Stimulated activated CD8-positive, alpha-beta memory T cell treated with anti-CD3 and anti-CD28 coated beads, Interleukin-7, amount 100 ng/mL, for 24 hours (primary cell): Measurements from ENCODE around the gene MORN1.
A peak's percentile ranks its signal among the peaks of the same experiment; 100 is the strongest.
"Not testable (repeated sequence)": the region's sequence is repeated elsewhere in the genome, so short reads cannot be mapped to it uniquely, and the experiment has no call there.

Source experiments
- DNase-seq: peaks from one replicate; pipeline ENCODE4 v3.0.0-alpha.2; 2020; ENCODE audit warnings: low read depth

MORN1 gene

GRCh38 chr1:2391041-2391930, at the start of gene MORN1, which contains the start of gene RER1:
Gene MORN1, minus strand, starts transcription at chr1:2391554. Its CDS starts 21 bp downstream, at chr1:2391533.
Gene RER1, plus strand, starts transcription at chr1:2391841. Its CDS starts 3,950 bp downstream, at chr1:2395791.
- DNase-seq, result peak; percentile 96

GRCh38 chr1:2440346-2440745, 49.0 kb upstream of the MORN1 start:
- DNase-seq, result not testable (repeated sequence)

GRCh38 chr1:2439369-2439768, 48.0 kb upstream of the MORN1 start:
- DNase-seq, result no peak

GRCh38 chr1:2438641-2439040, 47.3 kb upstream of the MORN1 start:
- no peak for DNase-seq

- DNase-seq, result no peak
Measured at GRCh38 chr1:2438038-2438437, 46.7 kb upstream of the MORN1 start.

GRCh38 chr1:2437617-2438016, 46.3 kb upstream of the MORN1 start:
- no peak for DNase-seq

- DNase-seq, result no peak
Measured at GRCh38 chr1:2436876-2437275, 45.5 kb upstream of the MORN1 start.

GRCh38 chr1:2435746-2436355, 44.5 kb upstream of the MORN1 start:
- no peak for DNase-seq

GRCh38 chr1:2435091-2435490, 43.7 kb upstream of the MORN1 start:
- no peak for DNase-seq

- DNase-seq, result no peak
Measured at GRCh38 chr1:2433936-2434655, 42.7 kb upstream of the MORN1 start.

GRCh38 chr1:2433196-2433595, 41.8 kb upstream of the MORN1 start:
- no peak for DNase-seq

GRCh38 chr1:2432441-2432844, 41.1 kb upstream of the MORN1 start:
- no peak for DNase-seq

- no peak for DNase-seq
Measured at GRCh38 chr1:2431518-2431917, 40.2 kb upstream of the MORN1 start.

- no peak for DNase-seq
Measured at GRCh38 chr1:2431103-2431502, 39.7 kb upstream of the MORN1 start.

- no peak for DNase-seq
Measured at GRCh38 chr1:2430592-2430973, 39.2 kb upstream of the MORN1 start.

GRCh38 chr1:2429780-2430591, 38.6 kb upstream of the MORN1 start:
- no peak for DNase-seq

- no peak for DNase-seq
Measured at GRCh38 chr1:2428490-2428889, 37.1 kb upstream of the MORN1 start.

GRCh38 chr1:2427976-2428375, 36.6 kb upstream of the MORN1 start:
- DNase-seq, result no peak

GRCh38 chr1:2427051-2427450, 35.7 kb upstream of the MORN1 start:
- DNase-seq, result no peak

GRCh38 chr1:2426540-2426939, 35.2 kb upstream of the MORN1 start:
- no peak for DNase-seq

- no peak for DNase-seq
Measured at GRCh38 chr1:2425892-2426291, 34.5 kb upstream of the MORN1 start.

- DNase-seq, result no peak
Measured at GRCh38 chr1:2422523-2422922, 31.2 kb upstream of the MORN1 start.
